Activated CD8-positive, alpha-beta memory T cell treated with anti-CD3 and anti-CD28 coated beads, Interleukin-2, amount 50 U/mL, for 48 hours (primary cell): ENCODE measurements around the gene SPTLC1.
"Not testable (repeated sequence)": the region's sequence is repeated elsewhere in the genome, so short reads cannot be mapped to it uniquely, and the experiment has no call there.

Source experiments
- DNase-seq: peaks from one replicate; pipeline ENCODE4 v3.0.0-alpha.2; 2020

Gene SPTLC1

GRCh38 chr9:92140074-92140753 is 25.0 kb upstream of the SPTLC1 start:
- DNase-seq: peak; percentile 90

- DNase-seq: not testable (repeated sequence)
Observed at GRCh38 chr9:92138960-92139540, 23.8 kb upstream of the SPTLC1 start.

DNA sequence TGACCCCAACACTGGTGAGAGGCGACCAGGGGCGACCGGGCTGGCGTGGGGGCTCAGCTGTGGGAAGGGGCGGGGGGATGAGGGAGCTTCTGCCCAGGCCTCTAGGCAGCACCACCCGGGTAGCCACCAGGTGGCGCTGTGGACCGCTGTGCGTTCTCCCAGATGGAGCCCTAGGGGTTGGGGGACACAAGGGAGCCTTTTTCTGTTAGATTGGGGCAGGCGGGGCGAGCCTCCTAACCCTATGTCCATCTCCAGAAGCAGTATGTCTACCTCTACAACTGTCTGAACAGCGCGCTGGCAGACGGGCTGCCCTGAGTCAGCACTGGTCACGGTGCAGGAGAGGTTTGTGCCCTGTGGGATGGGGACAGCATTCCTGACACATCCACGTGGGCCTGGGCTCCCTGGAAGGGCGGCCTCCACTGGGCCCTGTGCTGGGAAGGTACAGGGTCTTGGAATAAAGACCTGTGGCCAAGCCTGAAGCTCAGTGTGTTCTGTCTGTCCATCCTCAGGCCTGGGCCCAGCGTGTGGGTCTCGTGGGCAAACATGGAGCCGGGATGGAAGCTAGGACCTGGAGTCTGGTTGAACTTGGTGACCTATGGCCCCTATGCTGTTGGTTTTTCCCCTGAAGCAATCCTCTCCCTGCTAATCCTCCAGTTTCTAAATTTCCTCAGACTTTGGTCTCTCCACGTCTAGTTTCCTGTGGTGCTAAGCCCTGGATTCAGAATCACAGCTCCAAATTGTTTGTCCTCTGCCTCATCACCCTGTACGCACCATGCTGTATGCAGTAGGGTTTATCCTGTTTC is 23.1 kb upstream of the SPTLC1 start:
- peak; percentile 96 for DNase-seq

DNA sequence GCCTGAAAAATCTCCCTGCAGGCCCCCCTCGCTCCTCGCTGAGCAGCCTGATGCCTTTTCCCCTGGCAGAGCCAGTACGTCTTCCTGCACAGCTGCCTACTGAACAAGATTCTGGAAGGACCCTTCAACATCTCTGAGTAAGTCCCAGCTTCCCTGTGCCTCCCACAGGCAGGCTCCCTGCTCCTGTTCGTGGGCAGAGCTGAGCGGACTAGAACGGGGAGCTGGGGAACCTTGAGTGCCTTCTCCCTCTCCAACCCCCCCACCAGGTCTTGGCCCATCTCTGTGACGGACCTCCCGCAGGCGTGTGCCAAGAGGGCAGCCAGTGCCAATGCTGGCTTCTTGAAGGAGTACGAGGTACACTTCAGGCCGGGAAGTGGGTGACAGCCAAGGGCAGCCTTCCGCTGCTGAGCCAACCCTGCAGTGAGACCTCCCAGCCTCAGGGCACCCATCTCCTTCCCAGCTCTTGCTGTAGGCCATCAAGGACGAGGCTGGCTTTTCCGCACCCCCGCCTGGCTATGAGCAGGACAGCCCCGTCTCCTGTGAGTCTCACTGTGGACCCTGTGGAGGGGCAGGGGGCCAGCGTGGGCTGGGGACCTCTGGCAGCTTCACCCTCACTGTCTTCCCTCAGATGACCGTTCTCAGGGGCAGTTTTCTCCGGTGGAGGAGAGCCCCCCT is 21.1 kb upstream of the SPTLC1 start:
- no peak for DNase-seq

- no peak for DNase-seq
Observed at GRCh38 chr9:92135576-92135975, 20.4 kb upstream of the SPTLC1 start.

GRCh38 chr9:92133949-92134604 is 18.9 kb upstream of the SPTLC1 start:
- peak; percentile 91 for DNase-seq

- DNase-seq: not testable (repeated sequence)
Observed at GRCh38 chr9:92132913-92133312, 17.7 kb upstream of the SPTLC1 start.

- DNase-seq: no peak
Observed at GRCh38 chr9:92132501-92132900, 17.3 kb upstream of the SPTLC1 start.

DNA sequence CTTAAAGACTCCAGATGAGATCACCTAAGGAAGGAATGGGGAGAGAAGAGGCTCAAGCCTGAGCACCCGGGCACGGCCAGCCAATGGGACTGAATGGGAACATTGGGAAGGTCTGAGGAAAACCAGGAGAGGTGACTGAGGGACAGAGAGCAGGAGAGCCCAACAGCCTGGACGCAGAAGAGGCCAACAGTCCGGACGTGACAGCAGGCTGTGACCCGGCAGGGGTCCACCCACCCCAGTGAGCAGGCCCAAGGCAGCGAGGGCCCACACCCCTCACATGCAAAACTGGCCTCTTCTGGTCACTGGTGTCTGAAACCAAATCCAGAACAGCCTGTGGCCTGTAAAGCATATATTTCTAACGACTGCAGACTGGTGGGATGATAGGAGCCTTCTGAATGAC is 7.6 kb upstream of the SPTLC1 start:
- DNase-seq: no peak

DNA sequence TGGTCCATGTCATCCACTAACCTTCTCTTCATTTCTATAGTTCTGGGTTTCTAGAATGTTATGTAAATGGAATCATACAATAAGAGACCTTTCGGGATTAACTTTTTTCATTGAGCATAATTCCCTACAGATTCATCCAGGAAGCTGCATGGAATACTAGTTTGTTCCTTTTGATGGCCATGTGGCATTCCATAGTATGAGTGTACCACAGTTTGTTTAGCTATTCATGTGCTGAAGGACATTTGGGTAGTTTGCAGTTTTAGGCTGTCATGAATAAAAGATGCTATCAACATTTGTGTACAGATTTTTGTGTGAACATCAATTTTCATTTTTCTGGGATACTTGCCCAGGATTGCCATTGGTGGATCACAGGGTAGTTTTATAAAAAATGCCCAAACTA is 6.8 kb upstream of the SPTLC1 start:
- no peak for DNase-seq

GRCh38 chr9:92121265-92121664 is 6.1 kb upstream of the SPTLC1 start:
- DNase-seq: no peak

DNA sequence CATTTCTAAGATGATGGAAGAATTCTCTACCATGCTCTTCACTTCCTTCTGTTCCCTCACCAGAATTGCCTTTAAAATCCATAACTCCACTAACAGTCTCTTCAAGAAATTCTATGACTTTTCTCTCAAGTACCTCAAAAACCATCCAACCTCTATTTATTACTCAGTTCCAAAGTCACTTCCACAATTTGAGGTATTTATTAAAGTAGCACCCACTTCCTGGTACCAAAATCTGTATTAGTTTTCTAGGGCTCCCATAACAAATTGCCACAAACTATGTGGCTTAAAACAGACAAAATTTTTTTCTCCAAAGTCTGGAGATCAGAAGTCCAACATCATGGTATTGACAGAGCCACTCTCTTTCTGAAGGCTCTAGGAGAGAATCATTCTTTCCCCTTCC is 4.9 kb upstream of the SPTLC1 start:
- no peak for DNase-seq

- no peak for DNase-seq
Observed at GRCh38 chr9:92119586-92119985, 4.4 kb upstream of the SPTLC1 start.

DNA sequence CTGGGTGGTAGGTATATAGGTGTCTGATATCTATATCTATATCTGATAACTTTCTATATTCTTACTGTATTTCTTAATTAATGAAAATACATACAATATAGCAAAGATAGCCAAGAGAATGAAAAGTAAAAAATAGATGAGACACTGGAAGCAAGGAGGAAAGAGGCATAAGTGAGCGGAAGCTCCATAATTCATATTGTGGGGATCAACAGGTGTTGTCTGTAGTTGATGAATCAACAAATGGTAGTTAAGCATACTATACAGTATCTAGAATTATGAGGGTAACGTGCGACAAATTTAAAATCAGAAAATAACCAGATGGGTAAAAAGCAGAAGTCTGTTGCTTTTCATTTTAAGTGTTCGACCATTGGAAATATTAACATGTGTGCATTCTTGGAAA is 7.1 kb downstream of the SPTLC1 start:
- no peak for DNase-seq

GRCh38 chr9:92105446-92106225 is 9.6 kb downstream of the SPTLC1 start:
- not testable (repeated sequence) for DNase-seq

DNA sequence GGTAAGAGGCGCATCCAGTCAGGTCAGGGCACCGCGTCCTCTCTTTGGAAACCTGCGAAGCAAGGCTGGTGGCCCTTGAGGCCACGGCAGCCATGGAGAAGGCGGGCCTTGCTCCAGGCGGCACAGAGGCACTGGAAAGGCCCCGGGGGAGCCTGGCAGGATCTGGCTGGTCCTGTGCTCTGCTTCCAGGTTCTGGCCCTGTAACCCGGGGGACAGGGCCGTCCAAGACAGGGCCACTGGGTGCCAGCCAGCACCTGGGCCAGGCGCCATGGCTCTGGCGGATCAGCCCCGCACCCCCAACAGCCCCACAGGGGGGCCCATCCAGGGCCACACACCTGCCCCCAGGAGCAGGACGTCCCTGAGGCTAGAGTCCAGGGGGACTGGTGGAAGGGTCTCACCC is 11.6 kb downstream of the SPTLC1 start:
- not testable (repeated sequence) for DNase-seq

DNA sequence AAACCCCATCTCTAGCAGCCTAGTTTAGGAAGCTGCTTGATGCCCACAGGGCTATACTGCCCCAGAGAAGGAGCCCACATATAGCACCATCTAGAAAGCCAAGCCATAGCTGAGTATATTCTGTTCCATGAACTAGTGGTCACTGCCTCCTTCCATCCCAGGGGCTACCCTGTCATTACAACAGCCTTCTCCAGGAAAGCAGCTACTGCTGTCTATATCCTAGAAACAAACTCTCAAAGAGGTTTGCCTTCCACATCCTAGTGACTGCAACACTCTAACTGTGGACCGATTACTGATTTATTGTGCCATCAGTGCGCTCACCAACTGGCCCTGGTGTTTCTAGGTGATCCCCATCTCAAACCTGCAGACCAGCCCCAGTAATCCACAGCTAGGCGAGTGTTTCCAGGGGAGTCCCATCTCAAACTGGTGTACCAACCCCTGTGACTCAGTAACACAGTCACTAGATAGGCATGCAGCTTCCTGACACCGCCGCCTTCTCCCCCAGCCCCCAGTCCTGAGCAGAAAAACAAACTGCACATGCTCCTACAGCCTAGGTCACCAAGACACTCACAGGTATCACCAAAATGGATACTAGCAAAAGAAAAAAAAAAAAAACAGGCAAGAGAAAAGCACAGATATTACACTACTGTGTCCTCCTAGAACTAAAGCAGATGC is 14.8 kb downstream of the SPTLC1 start:
- DNase-seq: no peak

DNA sequence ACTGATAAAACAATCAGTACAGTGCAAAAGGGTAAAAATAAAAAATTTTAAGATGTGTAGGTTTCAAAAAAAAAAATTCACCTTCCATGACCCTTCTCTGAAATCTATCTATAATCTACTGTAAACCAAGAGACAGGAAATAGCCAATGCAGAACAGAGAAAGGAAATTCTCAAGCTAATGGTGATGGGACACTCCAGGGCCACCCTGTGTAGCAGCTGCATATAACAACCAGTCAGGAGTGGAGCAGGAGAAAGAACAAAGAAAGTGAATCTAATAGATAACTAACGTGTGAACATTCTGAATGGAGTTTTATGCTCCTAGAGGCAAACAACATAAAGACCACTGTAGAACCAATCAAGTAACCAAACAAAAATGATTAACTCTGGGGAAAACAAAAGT is 16.6 kb downstream of the SPTLC1 start:
- no peak for DNase-seq

- no peak for DNase-seq
Observed at GRCh38 chr9:92097997-92098482, 17.2 kb downstream of the SPTLC1 start.

DNA sequence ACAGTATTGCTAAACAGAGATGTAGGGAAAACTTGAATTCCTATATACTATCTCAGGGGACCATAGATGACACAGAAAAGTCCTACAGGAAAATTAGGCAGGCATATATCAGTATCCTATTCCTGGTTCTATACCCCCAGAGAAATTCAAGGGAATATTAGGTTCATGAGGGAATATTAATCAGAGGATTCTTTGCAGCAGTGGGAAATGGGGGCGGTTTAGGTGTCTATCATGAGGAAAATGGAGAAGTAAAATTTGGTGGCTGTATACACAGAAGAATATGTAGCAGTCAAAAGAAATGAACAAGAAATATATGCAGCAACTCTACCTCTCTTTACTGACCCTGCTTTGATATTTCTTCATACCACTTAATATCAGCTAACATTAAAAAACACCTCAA is 20.0 kb downstream of the SPTLC1 start:
- DNase-seq: no peak

- DNase-seq: peak; percentile 63
Observed at GRCh38 chr9:92094655-92095054, 20.6 kb downstream of the SPTLC1 start.
